GM19328 (cell line): ENCODE data around the gene PVALB.

ENCODE experiments used
- ATAC-seq: cut with Tn5 transposase; IDR thresholded peaks from one replicate; pipeline ENCODE4 v1.9.1; 2021; ENCODE audit warnings: mild to moderate bottlenecking, moderate library complexity; ENCODE audit not compliant: unreplicated experiment

Gene PVALB

GRCh38 chr22:36814801-36815200, 2.0 kb downstream of the PVALB start:
- ATAC-seq, result no peak

GRCh38 chr22:36811094-36811800, 5.6 kb downstream of the PVALB start:
- ATAC-seq, result no peak

GRCh38 chr22:36809351-36809750, 7.5 kb downstream of the PVALB start:
- no peak for ATAC-seq

- ATAC-seq, result no peak
These were observed 8.0 kb downstream of the PVALB start for GRCh38 chr22:36808721-36809344.

GRCh38 chr22:36807627-36808026, 9.2 kb downstream of the PVALB start:
- no peak for ATAC-seq

- ATAC-seq, result no peak
These were observed 10.0 kb downstream of the PVALB start for GRCh38 chr22:36806835-36807234.

GRCh38 chr22:36803358-36803757, 13.5 kb downstream of the PVALB start:
- ATAC-seq, result no peak

GRCh38 chr22:36798674-36799066, 18.2 kb downstream of the PVALB start:
- ATAC-seq, result no peak

- no peak for ATAC-seq
These were observed 18.7 kb downstream of the PVALB start for GRCh38 chr22:36797911-36798673.

GRCh38 chr22:36797374-36797773, 19.5 kb downstream of the PVALB start:
- ATAC-seq, result no peak

- ATAC-seq, result no peak
These were observed 20.2 kb downstream of the PVALB start for GRCh38 chr22:36796552-36797175.

GRCh38 chr22:36795633-36796032, 21.2 kb downstream of the PVALB start:
- ATAC-seq, result no peak

GRCh38 chr22:36790648-36791047, 26.2 kb downstream of the PVALB start:
- no peak for ATAC-seq

- no peak for ATAC-seq
These were observed 29.4 kb downstream of the PVALB start for GRCh38 chr22:36787204-36787988.

- ATAC-seq, result no peak
These were observed 33.1 kb downstream of the PVALB start for GRCh38 chr22:36783743-36784142.

- peak; percentile 64 for ATAC-seq
These were observed 34.9 kb downstream of the PVALB start for GRCh38 chr22:36781656-36782627.

GRCh38 chr22:36778020-36778419, 38.8 kb downstream of the PVALB start:
- no peak for ATAC-seq

- no peak for ATAC-seq
These were observed 40.1 kb downstream of the PVALB start for GRCh38 chr22:36776722-36777121.

- peak; percentile 91 for ATAC-seq
These were observed 40.7 kb downstream of the PVALB start, which contains the start of gene IFT27 for GRCh38 chr22:36775964-36776669. Gene IFT27, minus strand, starts transcription at chr22:36776119. Its CDS starts 412 bp downstream, at chr22:36775707.
